Hepatocyte (in vitro differentiated cells): Measurements from ENCODE around the gene PGGHG. TPM values are rescaled to one million over a fixed set of nuclear protein-coding genes. Genes with fewer than 3 reads are reported as not detected.

Experiments used
- DNase-seq: peaks from one replicate; pipeline ENCODE4 v3.0.0-alpha.2; 2016; ENCODE audit warnings: low spot score
- H2AFZ ChIP-seq: fragments of 200-600 bp; sonication (generic); 2 replicates; pipeline ENCODE4 v1.6.0; 2016; ENCODE audit warnings: antibody characterized with exemption, mild to moderate bottlenecking
- H3K27ac ChIP-seq: fragments of 200-600 bp; sonication (generic); 2 replicates; pipeline ENCODE4 v1.5.1; 2016; ENCODE audit warnings: mild to moderate bottlenecking
- H3K27me3 ChIP-seq: fragments of 200-600 bp; sonication (generic); 2 replicates; pipeline ENCODE4 v1.6.1; 2016
- H3K36me3 ChIP-seq: fragments of 200-600 bp; sonication (generic); replicated peaks from 2 replicates; pipeline ENCODE4 v1.5.1; 2016; ENCODE audit warnings: low read depth; ENCODE audit not compliant: insufficient read depth
- H3K4me1 ChIP-seq: fragments of 200-600 bp; sonication (generic); 2 replicates; pipeline ENCODE4 v1.5.1; 2016; ENCODE audit warnings: mild to moderate bottlenecking, moderate library complexity; ENCODE audit not compliant: insufficient read depth
- H3K4me2 ChIP-seq: fragments of 200-600 bp; sonication (generic); 2 replicates; pipeline ENCODE4 v1.6.0; 2016
- H3K4me3 ChIP-seq: fragments of 200-600 bp; sonication (generic); 2 replicates; pipeline ENCODE4 v1.5.1; 2016; ENCODE audit warnings: mild to moderate bottlenecking
- H3K79me2 ChIP-seq: fragments of 200-600 bp; sonication (generic); 2 replicates; pipeline ENCODE4 v1.6.0; 2017; ENCODE audit warnings: mild to moderate bottlenecking
- H3K9me2 ChIP-seq: fragments of 200-600 bp; sonication (generic); replicated peaks from 2 replicates; pipeline ENCODE4 v1.6.0; 2017; ENCODE audit warnings: mild to moderate bottlenecking; ENCODE audit not compliant: insufficient read depth
- H3K9me3 ChIP-seq: fragments of 200-600 bp; sonication (generic); 2 replicates; pipeline ENCODE4 v1.5.1; 2016; ENCODE audit warnings: low read depth, mild to moderate bottlenecking
- H4K20me1 ChIP-seq: fragments of 200-600 bp; sonication (generic); 2 replicates; pipeline ENCODE4 v1.6.0; 2016; ENCODE audit warnings: mild to moderate bottlenecking; ENCODE audit not compliant: insufficient read depth, poor library complexity, severe bottlenecking
- CTCF ChIP-seq: fragments of 200-600 bp; sonication (generic); IDR thresholded peaks from 2 replicates; pipeline ENCODE4 v1.5.1; 2016; ENCODE audit warnings: antibody characterized with exemption, mild to moderate bottlenecking; ENCODE audit not compliant: poor library complexity
- EZH2 ChIP-seq: fragments of 200-600 bp; sonication (generic); IDR thresholded peaks from 2 replicates; pipeline ENCODE4 v1.6.1; 2016; ENCODE audit warnings: antibody characterized with exemption, mild to moderate bottlenecking, borderline replicate concordance
- EZH2phosphoT487 ChIP-seq: fragments of 200-600 bp; sonication (generic); IDR thresholded peaks from one replicate; pipeline ENCODE4 v1.6.1; 2018; ENCODE audit warnings: antibody characterized with exemption, mild to moderate bottlenecking, low read depth, moderate library complexity; ENCODE audit not compliant: unreplicated experiment, severe bottlenecking
- WGBS: methylation state at CpG from one replicate; pipeline ENCODE4 v1.1.6; 2016; ENCODE audit warnings: low lambda C conversion rate; ENCODE audit errors: missing lambda C conversion rate; 5-methylcytosine and 5-hydroxymethylcytosine counted together
- polyA plus RNA-seq: library from polyadenylated mRNA; unstranded; fragments of >200 nt; fragmentation: Nextera tagmentation; extraction: Ambion mirVana; gene quantifications from 2 replicates; pipeline ENCODE4 v1.2.1, GENCODE V29; 2016
- total RNA-seq: library from RNA; depleted of rRNA; stranded (reverse); fragments of >200 nt; gene quantifications from 2 replicates; pipeline ENCODE4 v1.2.3, GENCODE V29; 2014

Gene PGGHG
- total and polyA plus RNA-seq, 2 experiments from 2014 or later = 19.2 to 27.9 TPM

GRCh38 chr11:334264-334994 lies 45.5 kb downstream of the PGGHG start:
- Histone ChIP-seq H3K27ac (peak overlapping the region; percentile 93), H3K9me3 (no peaks in the 10 kb centered on the region), H3K4me2 (peak overlapping the region; percentile 68), H4K20me1 (no peaks in the 10 kb centered on the region), H3K4me1 (peaks cover 37% of the 10 kb centered on the region), H3K9me2 (no peaks in the 10 kb centered on the region), H3K27me3 (no peaks in the 10 kb centered on the region), H2AFZ (peak overlapping the region; percentile 9), H3K4me3 (no peak overlapping the region), H3K36me3 (no peaks in the 10 kb centered on the region), H3K79me2 (no peaks in the 10 kb centered on the region)
- DNase-seq = peak; percentile 76
- TF ChIP-seq EZH2 (no peak), CTCF (no peak), EZH2phosphoT487 (no peak)
- 16% methylated on average over 25 of the region's 25 CpGs for WGBS

GRCh38 chr11:335779-336658 lies 47.1 kb downstream of the PGGHG start:
- WGBS = 50% methylated on average over 15 of the region's 15 CpGs
- peak; percentile 38 for DNase-seq
- H3K27me3 ChIP-seq = no peaks in the 10 kb centered on the region
- peak overlapping the region; percentile 93 for H3K27ac ChIP-seq
- H3K79me2 ChIP-seq = no peaks in the 10 kb centered on the region
- H2AFZ ChIP-seq = peak overlapping the region; percentile 30
- no peaks in the 10 kb centered on the region for H3K36me3 ChIP-seq
- peaks cover 37% of the 10 kb centered on the region for H3K4me1 ChIP-seq
- TF ChIP-seq CTCF (no peak), EZH2phosphoT487 (no peak), EZH2 (no peak)
- no peaks in the 10 kb centered on the region for H4K20me1 ChIP-seq
- no peaks in the 10 kb centered on the region for H3K9me2 ChIP-seq
- H3K4me2 ChIP-seq = peak overlapping the region; percentile 11
- no peak overlapping the region for H3K4me3 ChIP-seq
- H3K9me3 ChIP-seq = no peaks in the 10 kb centered on the region

GRCh38 chr11:336659-337198 lies 47.8 kb downstream of the PGGHG start:
- peak overlapping the region; percentile 30 for H2AFZ ChIP-seq
- H3K36me3 ChIP-seq = no peaks in the 10 kb centered on the region
- peak overlapping the region; percentile 93 for H3K27ac ChIP-seq
- no peaks in the 10 kb centered on the region for H3K9me3 ChIP-seq
- H3K4me2 ChIP-seq = no peak overlapping the region
- no peak for TF ChIP-seq EZH2phosphoT487
- 70% methylated on average over 4 of the region's 4 CpGs for WGBS
- no peak overlapping the region for H3K4me3 ChIP-seq
- no peaks in the 10 kb centered on the region for H3K27me3 ChIP-seq
- no peaks in the 10 kb centered on the region for H3K79me2 ChIP-seq
- H3K4me1 ChIP-seq = peaks cover 37% of the 10 kb centered on the region
- H3K9me2 ChIP-seq = no peaks in the 10 kb centered on the region
- H4K20me1 ChIP-seq = no peaks in the 10 kb centered on the region
- no peak for DNase-seq
